ENCODE data around the gene ZNF653.
"Not testable (repeated sequence)": the region's sequence is repeated elsewhere in the genome, so short reads cannot be mapped to it uniquely, and the experiment has no call there.

The ZNF653 gene

DNA sequence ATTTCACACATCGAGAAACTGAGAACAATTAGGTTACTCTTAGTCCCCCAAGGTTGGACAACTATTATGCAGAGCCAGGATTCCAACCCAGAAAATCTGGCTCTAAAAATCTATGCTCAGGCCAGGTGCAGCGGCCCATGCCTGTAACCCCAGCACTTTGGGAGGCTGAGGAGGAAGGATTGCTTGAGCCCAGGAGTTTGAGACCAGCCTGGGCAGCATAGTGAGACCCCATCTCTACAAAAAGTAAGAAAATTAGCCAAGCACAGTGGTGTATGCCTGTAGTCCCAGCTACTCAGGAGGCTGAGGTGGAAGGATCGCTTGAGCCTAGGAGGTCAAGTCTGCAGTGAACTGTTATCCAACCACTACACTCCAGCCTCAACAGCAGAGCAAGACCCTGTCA, 72.1 kb downstream of the ZNF653 start:
- not testable (repeated sequence) for DNase-seq (ENCODE audit: low read depth, low spot score)
